Small intestine (tissue), 7 donors: Measurements from ENCODE around the gene CDC42EP4. TPM values are rescaled to one million over a fixed set of nuclear protein-coding genes. Genes with fewer than 3 reads are reported as not detected.

ENCODE experiments used
- DNase-seq, 2 donors: peaks; one replicate each; pipeline versions ENCODE4 v3.0.0 to v3.0.0-alpha.2; 2013
- FAIRE-seq: peaks from 2 replicates; lab custom pipeline; 2012; peaks lifted over from hg19 to GRCh38; lab: Jason Lieb, UNC
- H3K27ac ChIP-seq, 3 donors: one replicate each; pipeline ENCODE4 v1.5.1; 2013; ENCODE audit warnings: low read length in 2 of 3, mild to moderate bottlenecking in 2 of 3, control low read depth in 1 of 3, inconsistent platforms in 1 of 3, low read depth in 1 of 3, moderate library complexity in 1 of 3
- H3K27me3 ChIP-seq, 3 donors: one replicate each; pipeline ENCODE4 v1.6.1; 2013; ENCODE audit warnings: low read length in 3 of 3, inconsistent platforms in 1 of 3; ENCODE audit not compliant: control insufficient read depth in 3 of 3, insufficient read depth in 3 of 3
- H3K36me3 ChIP-seq, 3 donors: one replicate each; pipeline ENCODE4 v1.6.1; 2013; ENCODE audit warnings: low read length in 3 of 3, inconsistent platforms in 1 of 3, low read depth in 1 of 3, mild to moderate bottlenecking in 1 of 3, moderate library complexity in 1 of 3; ENCODE audit not compliant: control insufficient read depth in 3 of 3, insufficient read depth in 2 of 3
- H3K4me1 ChIP-seq, 3 donors: one replicate each; pipeline ENCODE4 v1.6.1; 2013; ENCODE audit warnings: low read length in 2 of 3, inconsistent platforms in 1 of 3, low read depth in 1 of 3, mild to moderate bottlenecking in 1 of 3, moderate library complexity in 1 of 3; ENCODE audit not compliant: control insufficient read depth in 3 of 3, insufficient read depth in 2 of 3
- H3K4me3 ChIP-seq, 3 donors: one replicate each; pipeline ENCODE4 v1.5.1; 2013; ENCODE audit warnings: low read length in 3 of 3, control low read depth in 1 of 3, inconsistent platforms in 1 of 3, low read depth in 1 of 3, mild to moderate bottlenecking in 1 of 3, moderate library complexity in 1 of 3
- H3K9me3 ChIP-seq, 2 donors: one replicate each; pipeline ENCODE4 v1.6.1; 2013; ENCODE audit warnings: low read depth in 1 of 2, low read length in 1 of 2; ENCODE audit not compliant: control insufficient read depth in 2 of 2, insufficient read depth in 1 of 2
- WGBS, 3 donors: extraction: QIAGEN DNeasy Blood & Tissue Kit; methylation state at CpG; one replicate each; pipeline ENCODE4 v1.1.7; 2013; 5-methylcytosine and 5-hydroxymethylcytosine counted together
- polyA plus RNA-seq, 4 donors: library from polyadenylated mRNA; stranded (reverse) in 3 of 4; unstranded in 1 of 4; fragments of 200-250 nt in 3 of 4; fragments of 120-200 nt in 1 of 4; gene quantifications; one replicate each; pipeline versions ENCODE4 v1.2.1 to v1.2.3, GENCODE V29; 2013
- donor health status: healthy with polysubstance abuse.
- donor health status: control.
- donor health status: control.
- donor health status: Bipolar disorder and iron deficiency.
- donor health status: healthy.

The CDC42EP4 gene
- polyA plus RNA-seq, 4 donors, result 46.5 to 64.9 (median 59.1) TPM

DNA sequence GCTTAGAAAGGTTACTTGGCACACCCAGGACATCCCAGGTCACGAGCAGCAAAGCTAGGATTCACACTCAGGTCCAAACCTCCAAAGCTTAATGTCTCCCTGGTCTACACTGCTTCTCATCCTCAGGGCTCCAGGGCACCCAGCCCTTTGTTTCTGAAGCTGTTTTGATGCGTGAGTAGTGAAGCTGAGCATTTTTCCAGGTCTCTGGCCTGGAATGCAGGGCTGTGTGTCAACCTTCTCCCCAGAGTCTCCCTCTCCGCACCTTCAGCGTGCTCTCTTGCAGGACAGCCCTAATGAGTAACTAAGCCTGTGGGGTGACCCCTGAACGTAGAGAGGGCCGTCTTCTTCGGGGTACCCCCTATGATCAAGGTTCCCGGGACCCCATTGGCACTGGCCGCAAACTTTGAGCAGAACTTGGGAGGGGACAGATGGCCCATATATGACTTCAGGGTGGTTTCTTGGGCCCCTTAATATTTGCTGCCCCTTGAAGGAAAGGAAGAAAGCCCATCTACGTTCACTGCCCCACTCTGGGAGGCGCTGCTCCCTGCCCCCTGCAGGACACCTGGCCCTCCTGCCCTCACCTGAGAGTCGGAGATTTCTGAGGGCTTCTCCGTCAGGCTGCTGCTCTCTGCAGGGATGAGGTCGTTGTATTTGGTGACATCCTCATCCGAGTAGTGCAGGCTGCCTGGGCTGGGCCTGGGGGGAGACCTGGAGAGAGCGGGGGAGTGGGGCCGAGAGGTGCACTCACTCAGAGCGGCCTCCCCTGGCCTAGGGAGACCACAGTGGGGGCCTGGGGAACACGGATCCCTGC lies 36.4 kb upstream of the CDC42EP4 start:
- no peak overlapping the region for H3K4me3 ChIP-seq
- peak overlapping the region in 1 of 3 donors; percentile 60 for H3K27ac ChIP-seq
- peaks cover 0 to 2% of the 10 kb centered on the region in 2 donors for H3K9me3 ChIP-seq
- DNase-seq, result no peak
- no peak for FAIRE-seq
- H3K27me3 ChIP-seq, result no peaks in the 10 kb centered on the region
- peaks cover 0 to 11% (median 0%) of the 10 kb centered on the region in 3 donors for H3K4me1 ChIP-seq
- WGBS, 3 donors, result 82 to 83% (median 82%) methylated on average over 19 of the region's 19 CpGs
- no peaks in the 10 kb centered on the region for H3K36me3 ChIP-seq

DNA sequence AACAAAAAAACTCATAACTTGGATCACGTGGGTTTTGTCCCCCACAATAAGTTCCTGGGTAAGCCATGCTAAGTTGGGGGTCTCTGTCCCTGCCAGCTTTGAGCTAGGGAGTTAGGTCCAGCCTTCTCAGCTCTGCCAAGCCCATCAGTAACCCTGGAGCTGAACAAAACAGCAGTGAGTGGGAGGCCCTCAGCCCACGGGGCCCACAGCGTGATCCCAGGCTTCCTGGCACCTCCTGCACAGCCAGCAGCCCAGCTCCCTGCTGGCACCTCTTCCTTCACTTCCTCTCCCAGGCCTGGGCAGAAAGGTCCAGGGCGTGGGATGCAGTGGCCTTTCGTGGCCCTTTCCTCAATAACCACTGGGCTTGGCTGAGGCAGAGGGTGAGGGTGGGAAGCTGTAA lies 35.5 kb upstream of the CDC42EP4 start:
- WGBS, 3 donors, result 45 to 54% (median 50%) methylated on average over 5 of the region's 5 CpGs
- Histone ChIP-seq H3K27ac (peak overlapping the region in 1 of 3 donors; percentile 4), H3K36me3 (no peaks in the 10 kb centered on the region), H3K4me3 (no peak overlapping the region), H3K27me3 (peaks cover 0 to 4% (median 0%) of the 10 kb centered on the region in 3 donors), H3K9me3 (peaks cover 0 to 2% of the 10 kb centered on the region in 2 donors), H3K4me1 (peaks cover 0 to 17% (median 0%) of the 10 kb centered on the region in 3 donors)
- DNase-seq, result no peak
- no peak for FAIRE-seq

DNA sequence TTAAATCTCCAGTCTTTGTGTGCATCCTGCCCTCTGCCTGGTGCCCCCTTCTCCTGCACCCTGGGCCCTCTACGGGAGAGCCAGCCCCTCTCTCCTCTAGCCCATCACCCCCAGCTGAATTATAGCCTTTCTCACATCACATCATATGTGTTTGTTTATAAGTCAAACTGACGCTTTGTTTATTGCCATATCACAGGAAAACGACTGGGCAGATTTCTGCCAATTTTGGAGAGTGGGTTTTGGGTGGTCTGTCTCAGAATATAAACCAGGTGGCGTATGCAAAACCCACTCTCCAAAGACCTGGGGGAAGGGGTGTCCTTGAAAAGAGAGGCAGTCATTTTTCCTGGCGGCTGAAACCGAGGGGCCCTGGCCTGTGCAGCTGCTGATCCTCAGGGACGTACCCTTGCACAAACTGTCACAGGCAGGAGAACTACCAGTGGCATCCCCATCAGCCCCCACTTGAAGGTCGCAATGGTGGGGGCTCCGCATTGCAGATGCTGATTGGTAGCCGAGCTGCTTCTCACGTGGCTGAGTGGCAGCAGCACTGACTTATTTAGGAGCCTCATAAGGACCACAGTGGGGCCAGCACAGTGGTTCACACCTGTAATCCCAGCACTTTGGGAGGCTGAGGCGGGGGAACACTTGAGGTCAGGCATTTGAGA lies 34.8 kb upstream of the CDC42EP4 start:
- DNase-seq, result no peak
- Histone ChIP-seq H3K4me3 (no peak overlapping the region), H3K9me3 (peaks cover 0 to 2% of the 10 kb centered on the region in 2 donors), H3K4me1 (peaks cover 0 to 23% (median 0%) of the 10 kb centered on the region in 3 donors), H3K36me3 (no peaks in the 10 kb centered on the region), H3K27ac (no peak overlapping the region), H3K27me3 (peaks cover 0 to 4% (median 0%) of the 10 kb centered on the region in 3 donors)
- FAIRE-seq, result no peak
- WGBS, 3 donors, result 68 to 81% (median 78%) methylated on average over 12 of the region's 12 CpGs

DNA sequence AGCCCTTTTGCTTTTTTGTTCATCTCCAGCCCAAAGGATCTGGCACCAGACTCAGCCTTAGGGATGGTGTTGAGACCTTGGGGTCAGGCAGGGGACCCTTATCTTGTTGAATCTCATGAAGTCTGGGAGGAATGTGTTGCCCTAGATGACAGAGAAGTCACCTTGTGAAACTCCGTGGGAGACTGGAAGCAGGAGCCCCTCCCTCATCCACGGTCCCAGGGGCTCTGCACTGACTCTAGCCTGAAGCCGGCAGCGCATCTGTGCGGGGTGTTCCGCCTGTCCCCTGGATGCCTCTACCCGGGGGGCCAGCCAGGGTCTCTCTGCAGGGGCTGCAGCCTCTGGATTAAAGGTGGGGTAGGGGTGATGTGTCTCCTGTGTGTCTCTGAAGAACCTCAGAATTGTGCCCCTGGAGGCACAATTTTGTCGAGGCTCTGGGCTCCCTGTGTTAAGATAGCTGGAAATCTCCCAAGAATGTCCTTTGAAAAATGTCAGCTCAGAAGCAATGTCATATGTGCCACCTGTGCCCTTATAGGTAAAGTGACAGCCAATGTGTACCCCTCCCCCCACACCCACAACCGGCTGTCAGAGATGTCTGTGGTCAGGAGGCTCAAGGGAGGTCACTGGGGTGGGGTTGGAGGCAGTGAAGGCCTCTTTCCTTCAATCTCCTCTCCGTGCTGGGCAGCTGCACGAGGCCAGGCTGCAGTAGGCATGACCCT lies 32.1 kb upstream of the CDC42EP4 start:
- FAIRE-seq, result no peak
- Histone ChIP-seq H3K9me3 (no peaks in the 10 kb centered on the region), H3K27me3 (peaks cover 0 to 4% (median 0%) of the 10 kb centered on the region in 3 donors), H3K27ac (peak overlapping the region in 1 of 3 donors; percentile 57), H3K4me1 (peaks cover 0 to 20% (median 6%) of the 10 kb centered on the region in 3 donors), H3K4me3 (no peak overlapping the region), H3K36me3 (no peaks in the 10 kb centered on the region)
- no peak for DNase-seq
- WGBS, 3 donors, result 65 to 70% (median 66%) methylated on average over 11 of the region's 11 CpGs

DNA sequence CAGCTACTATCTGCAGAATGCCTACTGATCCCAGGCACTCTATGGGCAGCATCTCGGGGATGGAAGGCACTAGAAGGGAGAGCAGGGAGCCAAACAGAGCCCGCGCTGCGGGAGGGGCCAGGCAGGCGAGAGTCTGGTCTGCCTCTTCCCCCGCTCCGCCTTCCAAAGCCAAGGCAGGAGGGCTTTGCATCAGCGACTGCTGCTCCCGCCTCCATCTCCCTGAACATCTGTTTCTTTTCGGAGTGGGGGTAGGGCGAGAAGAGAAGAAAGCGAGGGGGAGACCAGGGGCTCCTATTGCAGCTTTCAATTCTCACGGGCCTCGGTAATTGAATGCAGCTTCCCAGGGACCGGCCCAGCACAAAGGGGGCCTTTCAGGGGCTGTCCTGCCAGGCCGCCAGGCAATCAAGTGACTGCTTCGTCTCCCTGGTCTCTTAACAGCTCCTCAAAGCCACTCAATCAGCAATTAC lies 31.4 kb upstream of the CDC42EP4 start:
- H3K36me3 ChIP-seq, result no peaks in the 10 kb centered on the region
- peak in 1 of 2 donors; percentile 42 for DNase-seq
- peak overlapping the region in 2 of 3 donors; percentile 61 to 76 for H3K27ac ChIP-seq
- no peak for FAIRE-seq
- peaks cover 0 to 4% (median 0%) of the 10 kb centered on the region in 3 donors for H3K27me3 ChIP-seq
- WGBS, 3 donors, result 62 to 83% (median 83%) methylated on average over 17 of the region's 17 CpGs
- peaks cover 0 to 15% (median 6%) of the 10 kb centered on the region in 3 donors for H3K4me1 ChIP-seq
- no peak overlapping the region for H3K4me3 ChIP-seq
- no peaks in the 10 kb centered on the region for H3K9me3 ChIP-seq

DNA sequence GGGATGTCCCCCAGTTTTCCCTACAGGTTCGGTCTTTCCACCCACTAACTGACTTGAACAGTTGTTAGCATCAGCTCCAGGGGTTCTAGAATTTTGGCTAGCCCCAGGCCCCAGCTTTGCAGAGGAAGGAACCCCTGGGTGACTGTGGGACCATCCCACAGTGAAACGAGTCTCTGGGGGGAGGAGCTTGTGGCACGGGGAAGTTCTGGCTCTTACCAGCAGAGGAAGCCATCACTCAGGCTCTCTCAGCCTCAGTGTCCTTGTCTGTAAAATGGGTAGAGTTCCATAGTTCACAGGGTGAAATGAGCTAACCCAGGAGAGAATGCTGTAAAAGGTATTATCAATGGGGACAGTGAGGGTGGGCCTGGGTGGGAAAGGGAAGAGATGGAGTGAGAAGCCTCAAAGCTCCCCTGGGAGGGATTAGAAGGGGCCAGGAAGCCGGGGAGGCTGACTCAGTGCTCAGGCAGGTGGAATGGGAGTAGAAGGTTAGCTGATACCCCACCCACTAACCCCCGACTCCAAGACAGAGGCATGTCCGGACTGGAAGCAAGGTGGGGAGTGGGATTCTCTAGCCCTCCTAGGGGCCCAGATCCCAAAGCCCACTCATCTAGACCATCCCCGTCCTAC lies 30.9 kb upstream of the CDC42EP4 start:
- FAIRE-seq (no peak), DNase-seq (no peak)
- Histone ChIP-seq H3K4me3 (no peak overlapping the region), H3K9me3 (no peaks in the 10 kb centered on the region), H3K4me1 (peaks cover 0 to 19% (median 6%) of the 10 kb centered on the region in 3 donors), H3K36me3 (no peaks in the 10 kb centered on the region), H3K27me3 (peaks cover 0 to 4% (median 0%) of the 10 kb centered on the region in 3 donors), H3K27ac (peak overlapping the region in 2 of 3 donors; percentile 61 to 76)
- 45 to 57% (median 55%) methylated on average over 7 of the region's 7 CpGs for WGBS, 3 donors

- peak overlapping the region in 2 of 3 donors; percentile 8 to 76 for H3K27ac ChIP-seq
- no peak overlapping the region for H3K4me3 ChIP-seq
- peaks cover 0 to 1% (median 0%) of the 10 kb centered on the region in 3 donors for H3K36me3 ChIP-seq
- peaks cover 0 to 16% (median 6%) of the 10 kb centered on the region in 3 donors for H3K4me1 ChIP-seq
- WGBS, 3 donors, result 27 to 52% (median 42%) methylated on average over 12 of the region's 12 CpGs
- DNase-seq (peak in 1 of 2 donors; percentile 15), FAIRE-seq (no peak)
- no peaks in the 10 kb centered on the region for H3K9me3 ChIP-seq
- H3K27me3 ChIP-seq, result peaks cover 0 to 4% (median 0%) of the 10 kb centered on the region in 3 donors
These were observed 30.3 kb upstream of the CDC42EP4 start for GRCh38 chr17:73342050-73342522.
